Keratinocyte (primary cell): Measurements from ENCODE around the gene STKLD1. TPM values are rescaled to one million over a fixed set of nuclear protein-coding genes. Genes with fewer than 3 reads are reported as not detected.

Experiments used
- DNase-seq: peaks from one replicate; pipeline ENCODE4 v3.0.0-alpha.2; 2011; ENCODE audit warnings: low read depth, missing footprints, low spot score
- FAIRE-seq: peaks from 2 replicates; lab custom pipeline; 2011; peaks lifted over from hg19 to GRCh38; lab: Jason Lieb, UNC
- H2AFZ ChIP-seq: 2 replicates; pipeline ENCODE4 v1.6.0; 2012; ENCODE audit warnings: low read length, control low read depth, inconsistent platforms; ENCODE audit not compliant: control insufficient read depth
- H3K27ac ChIP-seq: 2 replicates; pipeline ENCODE4 v1.5.1; 2011; ENCODE audit warnings: low read length; ENCODE audit not compliant: control insufficient read depth, insufficient read depth
- H3K27me3 ChIP-seq: 3 replicates; pipeline ENCODE4 v1.6.0; 2011; ENCODE audit warnings: low read length; ENCODE audit not compliant: control insufficient read depth, insufficient read depth; ENCODE audit errors: extremely low read depth
- H3K36me3 ChIP-seq, 2 experiments: 2 replicates in 1 of 2; 3 replicates in 1 of 2; pipeline ENCODE4 v1.5.1; 2011; ENCODE audit warnings: low read length in 2 of 2, mild to moderate bottlenecking in 1 of 2; ENCODE audit not compliant: control insufficient read depth in 2 of 2, insufficient read depth in 2 of 2; ENCODE audit errors: extremely low read depth in 1 of 2
- H3K4me1 ChIP-seq: 3 replicates; pipeline ENCODE4 v1.5.1; 2011; ENCODE audit warnings: low read length; ENCODE audit not compliant: control insufficient read depth, insufficient read depth; ENCODE audit errors: extremely low read depth
- H3K4me2 ChIP-seq: 3 replicates; pipeline ENCODE4 v1.6.0; 2011; ENCODE audit warnings: low read depth, low read length; ENCODE audit not compliant: control insufficient read depth, insufficient read depth; ENCODE audit errors: extremely low read depth
- H3K4me3 ChIP-seq, 3 experiments: fragments of 200-600 bp in 1 of 3; sonication (generic) in 1 of 3; 2 replicates in 2 of 3; 3 replicates in 1 of 3; pipeline ENCODE4 v1.5.1; 2011 to 2016; ENCODE audit warnings: low read length in 3 of 3, mild to moderate bottlenecking in 3 of 3, control low read depth in 2 of 3, inconsistent platforms in 1 of 3, low read depth in 1 of 3, mixed read lengths in 1 of 3, mixed run types in 1 of 3, moderate library complexity in 1 of 3; ENCODE audit not compliant: control insufficient read depth in 2 of 3, insufficient read depth in 2 of 3; ENCODE audit errors: extremely low read depth in 1 of 3
- H3K79me2 ChIP-seq: 2 replicates; pipeline ENCODE4 v1.6.0; 2012; ENCODE audit warnings: low read length; ENCODE audit not compliant: control insufficient read depth, insufficient read depth
- H3K9ac ChIP-seq: 3 replicates; pipeline ENCODE4 v1.6.0; 2011; ENCODE audit warnings: low read length; ENCODE audit not compliant: control insufficient read depth, insufficient read depth; ENCODE audit errors: extremely low read depth
- H3K9me1 ChIP-seq: 3 replicates; pipeline ENCODE4 v1.6.0; 2011; ENCODE audit warnings: low read length; ENCODE audit not compliant: control insufficient read depth, insufficient read depth; ENCODE audit errors: extremely low read depth
- H3K9me3 ChIP-seq: 2 replicates; pipeline ENCODE4 v1.5.1; 2012; ENCODE audit warnings: low read depth, low read length; ENCODE audit not compliant: control insufficient read depth
- H4K20me1 ChIP-seq: 3 replicates; pipeline ENCODE4 v1.6.0; 2011; ENCODE audit warnings: low read length; ENCODE audit not compliant: control insufficient read depth, insufficient read depth; ENCODE audit errors: extremely low read depth
- CTCF ChIP-seq, 3 experiments: IDR thresholded peaks in 1 of 3; conservative IDR thresholded peaks in 1 of 3; optimal IDR thresholded peaks in 1 of 3; 2 replicates in 2 of 3; 3 replicates in 1 of 3; pipeline versions ENCODE3 to v1.5.1; 2011; ENCODE audit warnings: low read length in 3 of 3, mild to moderate bottlenecking in 3 of 3, moderate library complexity in 2 of 3, control low read depth in 1 of 3, inconsistent platforms in 1 of 3; ENCODE audit not compliant: insufficient read depth in 2 of 3; ENCODE audit errors: extremely low read depth in 1 of 3
- EZH2 ChIP-seq: IDR thresholded peaks from one replicate; pipeline ENCODE4 v1.6.1; 2012; ENCODE audit warnings: inconsistent platforms, mild to moderate bottlenecking, low read length, moderate library complexity
- dilution Hi-C: fragments of 300-500 bp; cut with MboI; formaldehyde crosslinking; loops from one replicate; pipeline ENCODE4 v1.7.0; 2020; ENCODE audit warnings: low sequenced_read_pairs; ENCODE audit not compliant: extremely low pct_ligation_motif_present
- polyA plus RNA-seq, 5 experiments: library from polyadenylated mRNA; depleted of rRNA in 3 of 5; stranded (reverse) in 3 of 5; stranded (forward) in 1 of 5; unstranded in 1 of 5; fragments of >200 nt; gene quantifications; 1 replicate in 1 of 5; 2 replicates in 3 of 5; 3 replicates in 1 of 5; pipeline versions ENCODE4 v1.2.1 to v1.2.3, GENCODE V29; 2011 to 2012; ENCODE audit warnings: missing spikeins in 2 of 5, low read depth in 1 of 5, low replicate concordance in 1 of 5

Gene STKLD1
- polyA plus RNA-seq, 1 donor (not counting 4 experiments of a cell fraction or from before 2014, with no cell fraction given), result 0.77 TPM

DNA sequence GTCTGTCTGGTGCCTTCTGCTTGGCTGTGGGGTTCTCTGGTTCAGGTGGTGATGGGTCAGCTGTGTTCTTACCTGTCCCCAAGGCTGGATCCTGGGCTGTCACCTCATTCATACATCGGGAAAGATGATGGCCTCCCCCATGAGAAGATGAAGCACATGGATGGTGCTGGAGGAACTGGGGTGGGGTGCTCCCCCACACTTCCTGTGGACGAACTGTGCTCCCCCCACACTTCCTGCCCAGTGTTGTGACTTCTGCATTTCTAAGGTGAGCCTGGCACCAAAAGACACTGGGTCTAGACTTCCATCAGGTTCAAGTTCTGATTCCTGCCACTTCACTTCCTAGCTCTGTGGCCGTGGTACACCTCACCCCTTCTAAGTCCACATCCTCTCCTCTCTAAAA lies 35.9 kb upstream of the STKLD1 start:
- H3K9ac ChIP-seq, result no peak overlapping the region
- no peak overlapping the region for H3K4me3 ChIP-seq
- no peak overlapping the region for H3K27ac ChIP-seq

GRCh38 chr9:133340916-133341315 lies 35.2 kb upstream of the STKLD1 start:
- no peaks in the 10 kb centered on the region for H3K9me1 ChIP-seq
- H4K20me1 ChIP-seq, result no peaks in the 10 kb centered on the region
- no peak overlapping the region for H3K4me2 ChIP-seq
- dilution Hi-C loops, result no loop called here
- no peaks in the 10 kb centered on the region for H3K27me3 ChIP-seq
- FAIRE-seq (no peak), DNase-seq (no peak)
- H2AFZ ChIP-seq, result no peak overlapping the region
- H3K36me3 ChIP-seq, result peaks cover 45 to 55% of the 10 kb centered on the region in 2 experiments
- H3K9ac ChIP-seq, result no peak overlapping the region
- H3K4me3 ChIP-seq, result no peak overlapping the region
- H3K79me2 ChIP-seq, result peaks cover 9% of the 10 kb centered on the region
- no peaks in the 10 kb centered on the region for H3K9me3 ChIP-seq
- no peak overlapping the region for H3K27ac ChIP-seq
- no peak for TF ChIP-seq CTCF (optimal IDR thresholded peaks at IDR 0.05 in 1 of 3, IDR thresholded peaks at IDR 0.05 in 1 of 3, conservative IDR thresholded peaks at IDR 0.05 in 1 of 3; ENCODE audit: extremely low read depth in 1 of 3, insufficient read depth in 2 of 3, low read length in 3 of 3)
- TF ChIP-seq EZH2, result no peak
- peaks cover 5% of the 10 kb centered on the region for H3K4me1 ChIP-seq

More for the DNA sequence above, 35.9 kb upstream of the STKLD1 start:
- Histone ChIP-seq H3K4me2 (no peak overlapping the region), H3K79me2 (peaks cover 10% of the 10 kb centered on the region), H3K36me3 (peaks cover 40 to 49% of the 10 kb centered on the region in 2 experiments), H3K9me3 (no peaks in the 10 kb centered on the region), H3K9me1 (no peaks in the 10 kb centered on the region), H3K4me1 (peaks cover 5% of the 10 kb centered on the region), H3K27me3 (no peaks in the 10 kb centered on the region), H2AFZ (no peak overlapping the region), H4K20me1 (no peaks in the 10 kb centered on the region)
- no peak for DNase-seq
- FAIRE-seq, result no peak
- TF ChIP-seq CTCF (optimal IDR thresholded peaks at IDR 0.05 in 1 of 3, IDR thresholded peaks at IDR 0.05 in 1 of 3, conservative IDR thresholded peaks at IDR 0.05 in 1 of 3; ENCODE audit: extremely low read depth in 1 of 3, insufficient read depth in 2 of 3, low read length in 3 of 3) (no peak), EZH2 (no peak)
- dilution Hi-C loops, result no loop called here
